Astrocyte of the hippocampus (primary cell): ENCODE data around the gene SUCLG1.
"Not testable (repeated sequence)": the region's sequence is repeated elsewhere in the genome, so short reads cannot be mapped to it uniquely, and the experiment has no call there.

Experiments used
- DNase-seq: peaks from one replicate; pipeline ENCODE4 v3.0.0; 2011; ENCODE audit warnings: low read depth, low spot score

SUCLG1 gene

GRCh38 chr2:84421197-84421596 is 37.9 kb downstream of the SUCLG1 start:
- no peak for DNase-seq

GRCh38 chr2:84417453-84418145 is 41.5 kb downstream of the SUCLG1 start:
- peak; percentile 18 for DNase-seq

GRCh38 chr2:84409531-84409930 is 49.5 kb downstream of the SUCLG1 start:
- DNase-seq: no peak

- DNase-seq: not testable (repeated sequence)
These were observed 57.0 kb downstream of the SUCLG1 start for GRCh38 chr2:84402111-84402510.

- DNase-seq: not testable (repeated sequence)
These were observed 59.2 kb downstream of the SUCLG1 start for GRCh38 chr2:84399839-84400238.

- peak; percentile 63 for DNase-seq
These were observed 63.3 kb downstream of the SUCLG1 start for GRCh38 chr2:84395820-84396219.

GRCh38 chr2:84394628-84395027 is 64.5 kb downstream of the SUCLG1 start:
- no peak for DNase-seq

- peak; percentile 35 for DNase-seq
These were observed 65.3 kb downstream of the SUCLG1 start for GRCh38 chr2:84393829-84394228.

- DNase-seq: no peak
These were observed 69.3 kb downstream of the SUCLG1 start for GRCh38 chr2:84389794-84390193.

- DNase-seq: no peak
These were observed 70.1 kb downstream of the SUCLG1 start for GRCh38 chr2:84388921-84389490.

GRCh38 chr2:84388133-84388532 is 70.9 kb downstream of the SUCLG1 start:
- DNase-seq: peak; percentile 40

- no peak for DNase-seq
These were observed 72.6 kb downstream of the SUCLG1 start for GRCh38 chr2:84386336-84387040.

- DNase-seq: no peak
These were observed 75.8 kb downstream of the SUCLG1 start for GRCh38 chr2:84383271-84383670.

- DNase-seq: no peak
These were observed 78.2 kb downstream of the SUCLG1 start for GRCh38 chr2:84380875-84381274.

- no peak for DNase-seq
These were observed 80.1 kb downstream of the SUCLG1 start for GRCh38 chr2:84378960-84379359.

GRCh38 chr2:84375020-84375419 is 84.1 kb downstream of the SUCLG1 start:
- no peak for DNase-seq

- no peak for DNase-seq
These were observed 85.2 kb downstream of the SUCLG1 start for GRCh38 chr2:84373866-84374265.
